HG02885 (cell line): ENCODE results near the gene NADSYN1.
"Not testable (repeated sequence)": the region's sequence is repeated elsewhere in the genome, so short reads cannot be mapped to it uniquely, and the experiment has no call there.

ENCODE experiments used
- ATAC-seq: cut with Tn5 transposase; IDR thresholded peaks from one replicate; pipeline ENCODE4 v1.9.1; 2021; ENCODE audit warnings: mild to moderate bottlenecking; ENCODE audit not compliant: unreplicated experiment, poor library complexity

NADSYN1 gene

GRCh38 chr11:71453037-71453917 is at the start of gene NADSYN1:
NADSYN1 (plus strand) TSS chr11:71453203; CDS start chr11:71453297, 94 bp downstream.
- ATAC-seq = peak; percentile 63

- no peak for ATAC-seq
These were observed 48.8 kb upstream of the NADSYN1 start for GRCh38 chr11:71404209-71404608.

DNA sequence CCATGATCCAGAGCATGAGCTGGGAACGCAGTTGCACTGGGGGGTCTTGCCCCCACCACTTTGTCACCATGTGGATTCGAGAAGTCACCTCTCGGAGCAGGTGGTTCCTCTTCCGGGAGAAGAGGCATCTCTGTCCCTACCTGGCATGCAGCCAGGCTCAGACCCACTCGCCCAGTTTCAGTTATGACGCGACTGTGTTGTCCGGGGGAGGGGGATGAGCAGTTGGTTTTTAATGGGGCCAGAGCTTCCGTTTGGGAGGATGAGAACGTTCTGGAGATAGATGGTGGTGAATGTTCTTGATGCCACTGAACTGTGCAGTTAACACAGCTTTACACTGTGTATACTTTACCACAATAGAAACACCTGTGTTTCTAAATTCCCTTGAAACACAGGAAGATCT is 46.3 kb upstream of the NADSYN1 start:
- no peak for ATAC-seq

- no peak for ATAC-seq
These were observed 45.6 kb upstream of the NADSYN1 start for GRCh38 chr11:71407356-71407755.

DNA sequence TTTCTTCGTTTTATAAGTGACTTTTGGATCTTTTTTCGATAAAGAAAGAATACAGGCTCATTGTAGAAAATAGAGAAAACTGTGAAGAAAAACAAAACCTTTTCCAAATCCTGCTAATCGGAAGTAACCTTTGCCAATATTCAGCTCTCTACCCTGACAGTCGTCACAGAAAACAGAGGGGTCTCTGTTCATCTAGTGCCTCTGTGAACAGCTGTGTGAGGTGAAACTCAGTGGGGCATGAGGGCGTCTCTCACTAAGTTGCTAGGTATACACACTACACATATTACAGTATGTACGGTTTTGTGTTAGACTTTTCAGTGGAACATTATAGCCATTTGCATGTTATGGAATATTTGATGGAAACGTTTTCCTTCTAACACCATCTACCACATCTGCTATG is 44.2 kb upstream of the NADSYN1 start:
- ATAC-seq = no peak

DNA sequence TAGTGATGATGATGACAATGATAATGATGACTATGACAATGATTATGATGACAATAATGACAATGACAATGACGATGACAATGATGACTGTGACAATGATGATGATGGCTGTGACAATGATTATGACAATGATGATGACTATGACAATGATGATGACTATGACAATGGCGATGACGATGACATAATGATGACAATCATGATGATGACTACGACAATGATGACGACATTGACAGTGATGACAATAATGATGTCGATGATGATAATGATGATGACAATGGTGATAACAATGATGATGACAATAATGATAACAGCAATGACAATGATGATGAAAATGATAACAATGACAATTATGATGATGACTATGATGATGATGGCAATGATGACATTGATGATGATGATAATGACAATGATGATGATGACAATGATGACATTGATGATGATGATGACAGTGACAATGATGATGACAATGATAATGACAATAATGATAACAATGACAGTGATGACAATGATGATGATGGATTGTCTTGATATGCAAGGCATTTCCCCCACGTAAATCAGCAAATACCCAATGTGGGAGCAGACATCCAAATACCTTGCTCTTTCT is 42.5 kb upstream of the NADSYN1 start:
- ATAC-seq = no peak

DNA sequence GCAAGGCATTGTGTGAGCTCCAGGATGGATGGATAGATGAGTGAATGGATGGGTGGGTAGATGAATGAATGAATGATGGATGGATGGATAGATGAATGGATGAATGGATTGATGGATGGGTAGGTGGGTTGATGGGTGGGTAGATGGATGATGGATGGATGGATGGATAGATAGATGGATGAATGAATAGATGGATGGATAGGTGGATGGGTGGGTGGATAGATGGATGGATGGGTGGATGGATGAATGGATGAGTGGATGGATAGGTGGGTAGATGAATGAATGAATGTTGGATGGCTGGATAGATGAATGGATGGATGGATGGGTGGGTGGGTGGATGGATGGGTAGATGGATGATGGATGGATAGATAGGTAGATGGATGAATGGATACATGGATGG is 38.4 kb upstream of the NADSYN1 start:
- no peak for ATAC-seq

- ATAC-seq = peak; percentile 74
These were observed 34.4 kb upstream of the NADSYN1 start for GRCh38 chr11:71418643-71419042.

GRCh38 chr11:71420455-71421241 is 32.4 kb upstream of the NADSYN1 start:
- no peak for ATAC-seq

- ATAC-seq = no peak
These were observed 31.5 kb upstream of the NADSYN1 start for GRCh38 chr11:71421392-71421950.

DNA sequence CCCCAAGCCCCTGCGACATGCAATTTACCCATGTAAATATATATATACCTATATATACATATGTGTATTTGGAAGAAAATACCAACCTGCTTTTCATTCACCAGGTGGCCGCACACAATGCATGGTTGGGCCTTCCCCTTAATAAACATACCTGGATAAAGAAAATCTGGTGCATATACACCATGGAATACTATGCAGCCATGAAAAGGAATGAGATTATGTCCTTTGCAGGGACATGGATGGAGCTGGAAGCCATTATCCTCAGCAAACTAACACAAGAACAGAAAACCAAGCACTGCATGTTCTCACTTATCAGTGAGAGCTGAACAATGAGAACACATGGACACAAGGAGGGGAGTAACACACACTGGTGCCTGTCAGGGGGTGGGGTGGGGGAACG is 30.7 kb upstream of the NADSYN1 start:
- ATAC-seq = not testable (repeated sequence)

GRCh38 chr11:71423181-71423790 is 29.7 kb upstream of the NADSYN1 start:
- no peak for ATAC-seq

- no peak for ATAC-seq
These were observed 27.6 kb upstream of the NADSYN1 start for GRCh38 chr11:71425409-71425808.

DNA sequence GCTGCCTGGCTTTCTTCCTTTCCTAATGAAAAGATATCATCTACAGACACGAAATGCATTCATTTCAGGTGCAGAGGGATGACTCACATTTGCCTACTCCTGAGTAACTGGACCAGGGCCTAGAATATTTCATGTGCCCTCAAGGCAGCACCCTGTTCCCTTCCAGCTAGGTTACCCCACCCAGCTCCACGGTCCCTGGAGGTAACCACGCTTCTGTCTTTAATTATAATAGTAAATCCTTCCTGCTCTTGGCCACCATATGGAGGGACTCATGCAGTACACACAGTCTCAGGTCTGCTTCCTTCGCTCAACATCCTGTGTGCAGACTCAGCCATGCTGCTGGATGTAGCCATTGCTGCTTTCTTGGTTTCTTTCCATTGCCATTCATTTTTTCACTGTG is 27.1 kb upstream of the NADSYN1 start:
- no peak for ATAC-seq

GRCh38 chr11:71426413-71426812 is 26.6 kb upstream of the NADSYN1 start:
- no peak for ATAC-seq

DNA sequence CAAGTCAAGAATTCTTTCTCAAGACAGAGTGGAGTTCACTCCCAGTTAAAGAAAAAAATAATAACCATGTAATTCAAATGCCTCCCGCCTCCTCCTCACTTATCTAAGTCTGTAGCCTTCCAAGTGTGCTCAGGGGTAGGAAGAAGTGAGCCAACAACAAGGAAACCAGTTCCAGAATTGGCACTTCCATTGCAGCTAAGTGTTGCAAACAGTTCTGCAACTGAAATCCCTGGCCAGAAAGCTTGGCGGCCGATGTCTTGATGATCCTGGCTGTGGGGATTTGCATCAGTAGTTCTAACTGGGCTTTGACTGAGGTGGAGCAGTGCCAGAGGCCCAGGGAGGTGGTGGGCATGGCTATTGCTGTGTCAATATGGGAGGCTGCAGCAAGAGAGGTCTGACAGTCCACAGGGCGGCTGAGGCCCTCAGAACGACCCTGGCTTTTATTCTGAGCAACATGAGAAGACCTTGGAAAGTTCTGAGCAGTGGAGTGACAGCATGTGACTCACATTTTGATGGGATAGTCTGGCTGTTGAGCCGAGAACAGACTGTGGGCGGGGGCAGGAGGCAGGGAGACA is 24.1 kb upstream of the NADSYN1 start:
- ATAC-seq = no peak

DNA sequence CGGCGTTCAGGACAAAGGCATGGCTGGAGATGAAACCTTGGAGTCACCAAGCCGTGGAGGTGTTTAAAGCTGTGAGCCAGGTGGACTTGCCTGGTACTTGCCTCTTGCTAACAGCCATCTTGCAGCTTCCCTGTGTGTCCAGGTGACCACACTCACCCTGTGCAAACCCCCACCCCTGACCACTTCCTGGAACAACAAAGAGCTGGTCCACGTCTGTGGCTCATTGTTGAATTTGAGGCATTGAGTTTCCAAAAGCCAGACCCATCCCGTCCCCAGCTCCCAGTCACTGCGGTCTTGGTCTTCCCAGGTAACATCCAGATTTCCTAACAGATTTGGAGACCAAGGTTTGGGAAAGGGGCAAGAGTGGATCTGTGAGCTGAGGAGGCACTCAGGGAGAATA is 23.3 kb upstream of the NADSYN1 start:
- ATAC-seq = no peak

DNA sequence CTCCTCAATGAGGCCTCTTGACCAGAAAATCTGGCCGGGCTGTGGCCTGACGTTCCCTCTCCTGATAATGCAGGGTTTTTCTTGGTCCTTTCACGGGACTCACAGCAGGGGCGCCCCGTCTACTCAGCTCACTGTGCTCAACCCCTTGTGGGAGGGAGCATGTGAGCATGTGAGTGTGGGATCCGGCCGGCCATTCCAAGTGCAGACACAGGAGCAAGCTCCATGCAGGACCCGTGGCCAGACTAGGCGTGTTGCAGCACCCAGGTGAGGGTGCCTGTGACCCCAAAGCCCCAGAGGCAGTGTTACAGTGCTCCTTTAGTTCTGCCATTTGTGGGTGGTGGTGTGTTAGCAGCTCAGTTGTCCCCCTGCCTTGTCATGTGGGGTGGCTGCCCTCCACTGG is 22.8 kb upstream of the NADSYN1 start:
- ATAC-seq = no peak

DNA sequence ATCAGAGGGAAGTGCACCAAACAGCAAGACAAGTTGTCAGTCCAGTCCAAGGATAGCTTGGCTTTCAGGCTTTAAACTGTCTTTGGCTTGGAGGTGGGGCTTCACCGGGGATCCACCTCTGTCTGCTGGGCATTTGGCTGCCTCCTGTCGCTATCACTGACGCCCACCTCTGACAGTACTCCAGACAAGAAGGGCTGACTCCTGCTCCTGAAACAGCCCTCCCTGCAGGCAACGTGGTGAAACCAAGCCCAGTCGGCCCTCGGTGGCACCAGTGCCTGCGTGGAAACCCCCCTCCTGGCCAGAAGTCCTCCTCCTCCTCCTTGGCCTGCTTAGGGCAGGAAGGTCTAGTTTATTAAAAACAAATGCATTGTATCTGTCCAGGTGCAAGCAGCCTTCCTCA is 21.7 kb upstream of the NADSYN1 start:
- ATAC-seq = no peak
